K562 (cell line): ENCODE results near the gene CDH8. TPM values are rescaled to one million over a fixed set of nuclear protein-coding genes. Genes with fewer than 3 reads are reported as not detected.

Experiments used
- ATAC-seq: fragments of 200-7000 bp; cut with Tn5 transposase; 3 replicates; pipeline ENCODE4 v1.9.1; 2020; ENCODE audit warnings: moderate library complexity
- BruUV-seq: library from RNA; stranded (reverse); fragments of 400-500 nt; replicated peaks from 2 replicates; lab custom pipeline; 2021; lab: Mats Ljungman, UMichigan
- CTCF ChIA-PET: fragments of 300-600 bp; formaldehyde crosslinking; extraction: SDS; loops from one replicate; lab custom pipeline; 2021; ENCODE audit warnings: low intra/inter-chr PET ratio; lab: Yijun Ruan, JAX
- POLR2A ChIA-PET: fragments of 300-600, 350-650 bp; sonication (Branson Sonifier 250); formaldehyde crosslinking; extraction: SDS; loops from one replicate; lab custom pipeline; 2021; ENCODE audit warnings: antibody characterized with exemption, inconsistent platforms; lab: Yijun Ruan, JAX
- DNase-seq, 4 experiments: peaks; one replicate each; pipeline versions ENCODE4 v3.0.0 to v3.0.0-alpha.2; 2011 to 2018; ENCODE audit warnings: low spot score in 3 of 4, mixed read lengths in 3 of 4; ENCODE audit errors: extremely low read depth in 1 of 4
- FAIRE-seq: peaks from 2 replicates; lab custom pipeline; 2011; peaks lifted over from hg19 to GRCh38; lab: Jason Lieb, UNC
- H2AFZ ChIP-seq: 2 replicates; pipeline ENCODE4 v1.6.0; 2011; ENCODE audit warnings: low read depth, low read length, control low read depth, inconsistent platforms
- H3K27ac ChIP-seq: fragments of 200-600 bp; 3 replicates; pipeline ENCODE4 v1.8.0; 2011; ENCODE audit warnings: low read depth, mild to moderate bottlenecking, control low read depth, inconsistent platforms, low read length, moderate library complexity, mixed read lengths; ENCODE audit errors: extremely low read depth
- H3K27me3 ChIP-seq, 2 experiments: fragments of 300-600 bp in 1 of 2; 2 replicates in 1 of 2; 3 replicates in 1 of 2; pipeline versions ENCODE4 v1.6.0 to v1.8.0; 2011; ENCODE audit warnings: inconsistent platforms in 2 of 2, low read length in 2 of 2, mild to moderate bottlenecking in 1 of 2, mixed read lengths in 1 of 2, moderate library complexity in 1 of 2; ENCODE audit not compliant: control insufficient read depth in 2 of 2, insufficient read depth in 2 of 2
- H3K36me3 ChIP-seq: fragments of 300-600 bp; 3 replicates; pipeline ENCODE4 v1.8.0; 2011; ENCODE audit warnings: mild to moderate bottlenecking, low read length, inconsistent platforms; ENCODE audit not compliant: control insufficient read depth, insufficient read depth
- H3K4me1 ChIP-seq, 2 experiments: fragments of 200-600 bp in 1 of 2; replicated peaks in 1 of 2; 2 replicates in 1 of 2; 3 replicates in 1 of 2; pipeline versions ENCODE4 v1.5.1 to v1.8.0; 2011; ENCODE audit warnings: inconsistent platforms in 2 of 2, low read length in 2 of 2, mild to moderate bottlenecking in 1 of 2, mixed read lengths in 1 of 2, moderate library complexity in 1 of 2; ENCODE audit not compliant: control insufficient read depth in 2 of 2, insufficient read depth in 2 of 2
- H3K4me2 ChIP-seq: 2 replicates; pipeline ENCODE4 v1.6.1; 2011; ENCODE audit warnings: low read length, control low read depth, inconsistent platforms, mixed read lengths; ENCODE audit not compliant: insufficient read depth
- H3K4me3 ChIP-seq: fragments of 200-600 bp; sonication (generic), shearing (Covaris generic); 2 replicates; pipeline ENCODE4 v1.5.1; 2016; ENCODE audit warnings: control low read depth, inconsistent platforms
- H3K79me2 ChIP-seq: fragments of 200-600 bp; 3 replicates; pipeline ENCODE4 v1.8.0; 2011; ENCODE audit warnings: low read length, inconsistent platforms; ENCODE audit not compliant: control insufficient read depth, insufficient read depth
- H3K9ac ChIP-seq, 2 experiments: 2 replicates each; pipeline versions ENCODE4 v1.6.0 to v1.6.1; 2011; ENCODE audit warnings: low read depth in 2 of 2, low read length in 2 of 2, control low read depth in 1 of 2, inconsistent platforms in 1 of 2, mild to moderate bottlenecking in 1 of 2, mixed read lengths in 1 of 2; ENCODE audit not compliant: insufficient read depth in 1 of 2
- H3K9me1 ChIP-seq: one replicate; pipeline ENCODE4 v1.6.0; 2011; ENCODE audit warnings: inconsistent platforms, mild to moderate bottlenecking, low read length, moderate library complexity; ENCODE audit not compliant: control insufficient read depth, insufficient read depth
- H3K9me3 ChIP-seq: replicated peaks from 2 replicates; pipeline ENCODE4 v1.5.1; 2011; ENCODE audit warnings: low read depth, low read length, inconsistent platforms; ENCODE audit not compliant: control insufficient read depth, insufficient read depth
- H4K20me1 ChIP-seq: replicated peaks from 2 replicates; pipeline ENCODE4 v1.6.1; 2011; ENCODE audit warnings: low read length, inconsistent platforms, mixed read lengths; ENCODE audit not compliant: control insufficient read depth, insufficient read depth
- ZBTB40 ChIP-seq, 2 experiments: fragments of 450-650 bp in 1 of 2; sonication (generic) in 1 of 2; formaldehyde crosslinking in 1 of 2; IDR thresholded peaks; 2 replicates each; pipeline versions ENCODE4 v1.7.1 to v1.9.0; 2016 to 2022; ENCODE audit warnings: inconsistent platforms in 1 of 2, mild to moderate bottlenecking in 1 of 2, missing genetic modification reagents in 1 of 2
- ZNF76 ChIP-seq: fragments of 250-450 bp; sonication (Bioruptor Pico); IDR thresholded peaks from 2 replicates; pipeline ENCODE4 v1.4.0; 2020; ENCODE audit warnings: mild to moderate bottlenecking, moderate library complexity, borderline replicate concordance
- WGBS: fragments of 100-300 bp; shearing (Covaris generic); methylation state at CpG from one replicate; pipeline ENCODE4 v1.1.6; 2016; ENCODE audit warnings: low coverage, mixed read lengths; ENCODE audit not compliant: insufficient coverage; ENCODE audit errors: missing lambda C conversion rate; 5-methylcytosine and 5-hydroxymethylcytosine counted together
- in situ Hi-C: fragments of 300-500 bp; cut with MboI; formaldehyde crosslinking; loops from 4 replicates; pipeline ENCODE4 v1.15.0; 2018; ENCODE audit warnings: inconsistent platforms, mixed read lengths
- intact Hi-C: fragments of 100-400 bp; cut with micrococcal nuclease; formaldehyde crosslinking; loops from 2 replicates; pipeline ENCODE4 v1.14.2; 2022
- polyA plus RNA-seq, 8 experiments: library from polyadenylated mRNA; depleted of rRNA in 4 of 8; stranded (reverse) in 5 of 8; unstranded in 3 of 8; fragments of >200 nt; fragmentation: Nextera tagmentation in 2 of 8; fragmentation: Illumina TruSeq in 1 of 8; extraction: Ambion mirVana in 2 of 8; extraction: Trizol in 1 of 8; gene quantifications; 2 replicates each; pipeline versions ENCODE4 v1.2.1 to v1.2.3, GENCODE V29; 2011 to 2014; ENCODE audit warnings: inconsistent platforms in 1 of 8, missing spikeins in 1 of 8
- total RNA-seq, 7 experiments: library from RNA; depleted of rRNA in 6 of 7; stranded (reverse); fragments of >200 nt in 6 of 7; fragmentation: Illumina TruSeq in 2 of 7; extraction: Trizol in 2 of 7; gene quantifications; 2 replicates each; pipeline versions ENCODE4 v1.2.1 to v1.2.3, GENCODE V29; 2011 to 2021; ENCODE audit warnings: low replicate concordance in 1 of 7

CDH8 gene
- total and polyA plus RNA-seq, 9 of the 15 experiments (the other 6 are each of a cell fraction or from before 2014, with no cell fraction given): 0.22 to 1.4 (median 0.42) TPM; not detected in 4

GRCh38 chr16:61817583-61818278 is 218.5 kb downstream of the CDH8 start:
- H3K36me3 ChIP-seq: no peaks in the 10 kb centered on the region
- POLR2A ChIA-PET: no interaction called here
- no peaks in the 10 kb centered on the region for H3K4me1 ChIP-seq
- in situ Hi-C loops: no loop called here
- no peak overlapping the region for H3K27ac ChIP-seq
- H3K79me2 ChIP-seq: no peaks in the 10 kb centered on the region
- intact Hi-C loops: no loop called here
- ATAC-seq: no peak
- H3K27me3 ChIP-seq: no peaks in the 10 kb centered on the region
- no TSS peak for BruUV-seq
- H2AFZ ChIP-seq: no peak overlapping the region
- no peaks in the 10 kb centered on the region for H3K9me3 ChIP-seq
- H3K9ac ChIP-seq: no peak overlapping the region
- no peaks in the 10 kb centered on the region for H4K20me1 ChIP-seq
- WGBS: 4% methylated on average over 8 of the region's 8 CpGs
- H3K9me1 ChIP-seq: no peaks in the 10 kb centered on the region
- no peak for FAIRE-seq
- TF ChIP-seq ZBTB40 (IDR thresholded peaks at IDR 0.05) (no peak), ZBTB40 (CRISPR knock-in tag; IDR thresholded peaks at IDR 0.05) (no peak), ZNF76 (CRISPR knock-in tag) (no peak)
- DNase-seq: no peak
- no peak overlapping the region for H3K4me2 ChIP-seq
- CTCF ChIA-PET: no interaction called here
- H3K4me3 ChIP-seq: no peak overlapping the region
